HCT116 (cell line): ENCODE measurements around the gene TSPAN3. TPM values are rescaled to one million over a fixed set of nuclear protein-coding genes. Genes with fewer than 3 reads are reported as not detected.

Source experiments
- ATAC-seq: fragments of 200-7000 bp; cut with Tn5 transposase; 2 replicates; pipeline ENCODE4 v1.9.1; 2020; ENCODE audit warnings: mild to moderate bottlenecking, moderate library complexity
- BruUV-seq: library from RNA; stranded (reverse); fragments of 400-500 nt; replicated peaks from 2 replicates; lab custom pipeline; 2021; lab: Mats Ljungman, UMichigan
- CTCF ChIA-PET: fragments of 300-600 bp; sonication (Branson Sonifier 250); formaldehyde crosslinking; loops from one replicate; lab custom pipeline; 2021; ENCODE audit warnings: antibody characterized with exemption; lab: Charles Lee
- POLR2A ChIA-PET: fragments of 300-600, 350-600 bp; sonication (Branson Sonifier 250); formaldehyde crosslinking; loops from one replicate; lab custom pipeline; 2021; ENCODE audit warnings: antibody characterized with exemption; lab: Charles Lee
- RAD21 ChIA-PET, 2 experiments: fragments of 300-600 bp; sonication (Branson Sonifier 250); formaldehyde crosslinking; loops; one replicate each; lab custom pipeline; 2023; ENCODE audit warnings: low total read pairs in 2 of 2; ENCODE audit not compliant: uncharacterized antibody in 2 of 2, unreplicated experiment in 2 of 2, low non-redundant PET in 1 of 2; lab: Charles Lee
- DNase-seq: peaks from one replicate; pipeline ENCODE4 v3.0.0-alpha.2; 2010; ENCODE audit warnings: low read depth, low spot score
- H2AFZ ChIP-seq: fragments of 200-600 bp; shearing (Covaris generic), sonication (generic); 2 replicates; pipeline ENCODE4 v1.6.1; 2017; ENCODE audit warnings: low read depth, mixed run types, mixed read lengths, antibody characterized with exemption, low read length; ENCODE audit not compliant: poor library complexity, severe bottlenecking
- H3K27ac ChIP-seq: 2 replicates; pipeline ENCODE4 v1.5.1; 2012; ENCODE audit warnings: low read depth, low read length
- H3K27me3 ChIP-seq: fragments of 200-600 bp; sonication (generic); 2 replicates; pipeline ENCODE4 v1.6.1; 2016; ENCODE audit warnings: mixed run types, low read length, mixed read lengths; ENCODE audit not compliant: insufficient read depth
- H3K36me3 ChIP-seq, 2 experiments: fragments of 200-500 bp in 1 of 2; fragments of 200-600 bp in 1 of 2; sonication (Bioruptor generic) in 1 of 2; sonication (generic) in 1 of 2; 2 replicates each; pipeline versions ENCODE4 v1.5.1 to v1.6.1; 2014 to 2016; ENCODE audit warnings: low read length in 2 of 2, inconsistent platforms in 1 of 2, mixed read lengths in 1 of 2, mixed run types in 1 of 2; ENCODE audit not compliant: insufficient read depth in 2 of 2, control insufficient read depth in 1 of 2
- H3K4me1 ChIP-seq, 2 experiments: fragments of 200-600 bp in 1 of 2; sonication (generic) in 1 of 2; 2 replicates each; pipeline versions ENCODE4 v1.5.1 to v1.6.1; 2012 to 2017; ENCODE audit warnings: low read length in 2 of 2, inconsistent platforms in 1 of 2, mild to moderate bottlenecking in 1 of 2, mixed read lengths in 1 of 2, mixed run types in 1 of 2, moderate library complexity in 1 of 2; ENCODE audit not compliant: insufficient read depth in 2 of 2, control insufficient read depth in 1 of 2
- H3K4me2 ChIP-seq: fragments of 200-600 bp; sonication (generic); 2 replicates; pipeline ENCODE4 v1.6.1; 2017; ENCODE audit warnings: mixed run types, low read length, mixed read lengths
- H3K4me3 ChIP-seq, 2 experiments: fragments of 200-600 bp in 1 of 2; sonication (generic) in 1 of 2; replicated peaks in 1 of 2; 2 replicates each; pipeline ENCODE4 v1.5.1; 2011 to 2016; ENCODE audit warnings: low read length in 2 of 2, control low read depth in 1 of 2, low read depth in 1 of 2, mild to moderate bottlenecking in 1 of 2, mixed read lengths in 1 of 2, mixed run types in 1 of 2
- H3K79me2 ChIP-seq: fragments of 200-600 bp; sonication (generic); 2 replicates; pipeline ENCODE4 v1.6.1; 2017; ENCODE audit warnings: mild to moderate bottlenecking, mixed run types, low read length, moderate library complexity, mixed read lengths; ENCODE audit not compliant: insufficient read depth
- H3K9ac ChIP-seq: fragments of 200-600 bp; sonication (generic); 2 replicates; pipeline ENCODE4 v1.6.1; 2016; ENCODE audit warnings: low read length, mixed read lengths
- H3K9me2 ChIP-seq: fragments of 200-600 bp; sonication (generic), shearing (Covaris generic); 2 replicates; pipeline ENCODE4 v1.6.1; 2017; ENCODE audit warnings: mixed run types, mild to moderate bottlenecking, moderate library complexity; ENCODE audit not compliant: insufficient read depth
- H3K9me3 ChIP-seq, 2 experiments: fragments of 200-500 bp in 1 of 2; fragments of 200-600 bp in 1 of 2; sonication (Bioruptor generic) in 1 of 2; sonication (generic) in 1 of 2; 2 replicates each; pipeline ENCODE4 v1.6.1; 2014 to 2017; ENCODE audit warnings: low read length in 2 of 2, mixed read lengths in 2 of 2, inconsistent platforms in 1 of 2, low read depth in 1 of 2, mild to moderate bottlenecking in 1 of 2, mixed run types in 1 of 2, moderate library complexity in 1 of 2; ENCODE audit not compliant: control insufficient read depth in 1 of 2, insufficient read depth in 1 of 2
- H4K20me1 ChIP-seq: fragments of 200-600 bp; sonication (generic), shearing (Covaris generic); 2 replicates; pipeline ENCODE4 v1.6.1; 2017; ENCODE audit warnings: mixed run types, mild to moderate bottlenecking, moderate library complexity; ENCODE audit not compliant: insufficient read depth
- CBX3 ChIP-seq: IDR thresholded peaks from 2 replicates; pipeline ENCODE4 v1.6.1; 2012; ENCODE audit warnings: low read depth
- CEBPB ChIP-seq: IDR thresholded peaks from 2 replicates; pipeline ENCODE4 v1.6.1; 2012; ENCODE audit warnings: low read depth
- EGR1 ChIP-seq: IDR thresholded peaks from 2 replicates; pipeline ENCODE4 v1.6.1; 2012; ENCODE audit warnings: low read depth
- ELF1 ChIP-seq: IDR thresholded peaks from 2 replicates; pipeline ENCODE4 v1.6.1; 2012; ENCODE audit warnings: low read depth, borderline replicate concordance
- FOSL1 ChIP-seq: IDR thresholded peaks from 2 replicates; pipeline ENCODE4 v1.6.1; 2012; ENCODE audit warnings: low read depth
- MAX ChIP-seq: IDR thresholded peaks from 2 replicates; pipeline ENCODE4 v1.6.1; 2012
- POLR2AphosphoS5 ChIP-seq: IDR thresholded peaks from 2 replicates; pipeline ENCODE4 v1.6.1; 2011; ENCODE audit warnings: mild to moderate bottlenecking, low read depth, low read length, moderate library complexity
- YY1 ChIP-seq: IDR thresholded peaks from 2 replicates; pipeline ENCODE4 v1.6.1; 2011; ENCODE audit warnings: low read length, low read depth, moderate library complexity, mild to moderate bottlenecking; ENCODE audit not compliant: insufficient replicate concordance; ENCODE audit errors: extremely low read depth
- ZBTB33 ChIP-seq: IDR thresholded peaks from 2 replicates; pipeline ENCODE4 v1.6.1; 2011; ENCODE audit warnings: mild to moderate bottlenecking, low read length, moderate library complexity; ENCODE audit not compliant: insufficient replicate concordance; ENCODE audit errors: extremely low read depth
- ZFX ChIP-seq: fragments of 450-650 bp; IDR thresholded peaks from 2 replicates; pipeline ENCODE4 v1.6.1; 2017
- ZNF274 ChIP-seq: fragments of 200-500 bp; sonication (Bioruptor generic); IDR thresholded peaks from 2 replicates; pipeline ENCODE4 v1.6.1; 2014; ENCODE audit warnings: mild to moderate bottlenecking, low read depth, low read length, inconsistent platforms
- intact Hi-C: fragments of 100-400 bp; cut with micrococcal nuclease; formaldehyde crosslinking; loops from 2 replicates; pipeline ENCODE4 v1.10.0; 2022
- total RNA-seq: library from RNA; stranded (reverse); gene quantifications from one replicate; pipeline ENCODE4 v1.2.1, GENCODE V29; 2021; ENCODE audit not compliant: unreplicated experiment
- TF ChIP-seq, protein P1 (sequence below), 3 experiments: fragments of 200-600 bp in 1 of 3; sonication (generic) in 1 of 3; IDR thresholded peaks in 2 of 3; conservative IDR thresholded peaks in 1 of 3; 2 replicates each; pipeline ENCODE4 v1.5.1; 2012 to 2017; ENCODE audit warnings: low read depth in 2 of 3, low read length in 2 of 3, antibody characterized with exemption in 1 of 3, borderline replicate concordance in 1 of 3, control low read depth in 1 of 3, mild to moderate bottlenecking in 1 of 3, mixed read lengths in 1 of 3, mixed run types in 1 of 3, moderate library complexity in 1 of 3; ENCODE audit not compliant: insufficient read depth in 1 of 3

The TSPAN3 gene
- total RNA-seq, 1 experiment from 2014 or later, result 140 TPM

- H3K4me1 ChIP-seq, result no peaks in the 10 kb centered on the region
- no peak overlapping the region for H3K4me2 ChIP-seq
- POLR2A ChIA-PET, result no interaction called here
- H3K27ac ChIP-seq, result no peak overlapping the region
- H4K20me1 ChIP-seq, result no peaks in the 10 kb centered on the region
- H2AFZ ChIP-seq, result no peak overlapping the region
- RAD21 ChIA-PET, result no interaction called here
- intact Hi-C loops, result no loop called here
- CTCF ChIA-PET, result no interaction called here
- no peak overlapping the region for H3K4me3 ChIP-seq
- no peaks in the 10 kb centered on the region for H3K9me2 ChIP-seq
- no peak for TF ChIP-seq ELF1
- no peak for TF ChIP-seq ZBTB33
- TF ChIP-seq ZNF274, result no peak
- TF ChIP-seq CBX3, result no peak
- TF ChIP-seq CEBPB, result no peak
- no peak for TF ChIP-seq FOSL1
- no peaks in the 10 kb centered on the region for H3K27me3 ChIP-seq
- peaks cover 4 to 8% of the 10 kb centered on the region in 2 experiments; a peak in 2 of 4 replicates for H3K36me3 ChIP-seq
- H3K79me2 ChIP-seq, result no peaks in the 10 kb centered on the region
- ATAC-seq, result no peak
- H3K9me3 ChIP-seq, result no peaks in the 10 kb centered on the region; a peak in 1 of 4 replicates
- H3K9ac ChIP-seq, result no peak overlapping the region
- DNase-seq, result no peak
- no TSS peak for BruUV-seq
These were observed 31.7 kb downstream of the TSPAN3 start for GRCh38 chr15:77039217-77039533.

GRCh38 chr15:77038312-77039216 lies 32.3 kb downstream of the TSPAN3 start:
- Histone ChIP-seq H3K9me2 (no peaks in the 10 kb centered on the region), H3K9me3 (no peaks in the 10 kb centered on the region; a peak in 1 of 4 replicates), H3K4me1 (no peaks in the 10 kb centered on the region), H3K36me3 (peaks cover 4 to 5% of the 10 kb centered on the region in 2 experiments; a peak in 2 of 4 replicates), H3K4me2 (no peak overlapping the region), H3K4me3 (no peak overlapping the region), H3K27ac (no peak overlapping the region), H3K9ac (no peak overlapping the region), H3K27me3 (no peaks in the 10 kb centered on the region), H2AFZ (no peak overlapping the region), H3K79me2 (no peaks in the 10 kb centered on the region), H4K20me1 (no peaks in the 10 kb centered on the region)
- BruUV-seq, result no TSS peak
- ATAC-seq (no peak), DNase-seq (no peak)
- ChIA-PET RAD21 (no interaction called here), CTCF (no interaction called here), POLR2A (no interaction called here)
- intact Hi-C loops, result no loop called here
- TF ChIP-seq, protein P1, sequence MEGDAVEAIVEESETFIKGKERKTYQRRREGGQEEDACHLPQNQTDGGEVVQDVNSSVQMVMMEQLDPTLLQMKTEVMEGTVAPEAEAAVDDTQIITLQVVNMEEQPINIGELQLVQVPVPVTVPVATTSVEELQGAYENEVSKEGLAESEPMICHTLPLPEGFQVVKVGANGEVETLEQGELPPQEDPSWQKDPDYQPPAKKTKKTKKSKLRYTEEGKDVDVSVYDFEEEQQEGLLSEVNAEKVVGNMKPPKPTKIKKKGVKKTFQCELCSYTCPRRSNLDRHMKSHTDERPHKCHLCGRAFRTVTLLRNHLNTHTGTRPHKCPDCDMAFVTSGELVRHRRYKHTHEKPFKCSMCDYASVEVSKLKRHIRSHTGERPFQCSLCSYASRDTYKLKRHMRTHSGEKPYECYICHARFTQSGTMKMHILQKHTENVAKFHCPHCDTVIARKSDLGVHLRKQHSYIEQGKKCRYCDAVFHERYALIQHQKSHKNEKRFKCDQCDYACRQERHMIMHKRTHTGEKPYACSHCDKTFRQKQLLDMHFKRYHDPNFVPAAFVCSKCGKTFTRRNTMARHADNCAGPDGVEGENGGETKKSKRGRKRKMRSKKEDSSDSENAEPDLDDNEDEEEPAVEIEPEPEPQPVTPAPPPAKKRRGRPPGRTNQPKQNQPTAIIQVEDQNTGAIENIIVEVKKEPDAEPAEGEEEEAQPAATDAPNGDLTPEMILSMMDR (IDR thresholded peaks at IDR 0.05 in 2 of 3, conservative IDR thresholded peaks at IDR 0.05 in 1 of 3; ENCODE audit: borderline replicate concordance in 1 of 3, insufficient read depth in 1 of 3, low read depth in 2 of 3, low read length in 2 of 3), result no peak
- TF ChIP-seq POLR2AphosphoS5, result no peak
- TF ChIP-seq MAX, result no peak
- no peak for TF ChIP-seq FOSL1
- no peak for TF ChIP-seq YY1
- no peak for TF ChIP-seq EGR1
- TF ChIP-seq ZFX, result no peak
